ENCODE data around the gene CD3G. TPM values are rescaled to one million over a fixed set of nuclear protein-coding genes. Genes with fewer than 3 reads are reported as not detected.

The CD3G gene
- total and polyA plus RNA-seq, 9 of the 15 experiments (the other 6 are each of a cell fraction or from before 2014, with no cell fraction given): 0.30 to 1.7 (median 0.47) TPM

DNA sequence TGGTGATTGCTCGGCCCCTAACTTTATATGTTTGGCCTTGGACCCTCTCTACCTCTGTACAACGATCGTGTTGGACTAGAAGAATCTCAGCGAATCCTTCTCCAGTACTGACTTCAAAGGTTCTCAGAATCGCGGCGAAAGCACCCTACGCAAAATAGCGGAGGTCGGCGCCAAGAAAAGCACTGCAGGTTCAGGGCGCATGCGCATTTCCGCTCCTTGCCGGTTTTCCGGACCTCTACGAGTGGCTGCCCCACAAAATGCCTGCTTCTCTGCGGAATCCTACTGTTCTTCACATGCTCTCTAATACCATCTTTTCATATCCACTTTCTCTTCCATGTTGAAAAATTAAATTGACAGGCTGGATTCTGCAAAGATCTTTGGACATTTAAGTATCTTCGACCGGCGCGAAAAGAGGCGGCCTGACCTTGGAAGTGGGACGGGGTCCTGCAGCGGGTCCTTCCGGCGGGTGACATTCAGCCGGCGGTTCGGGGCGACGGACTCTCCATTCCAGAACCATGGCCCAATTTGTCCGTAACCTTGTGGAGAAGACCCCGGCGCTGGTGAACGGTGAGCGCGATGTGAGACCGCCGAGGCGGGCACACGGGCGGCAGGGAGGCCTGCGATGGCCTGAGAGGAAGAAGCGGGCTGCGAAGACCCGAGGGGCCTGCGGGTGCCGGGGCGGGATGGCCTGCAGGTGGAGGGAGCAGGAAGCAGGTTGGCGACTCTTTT is 57.2 kb downstream of the CD3G start, which contains the start of gene ATP5MG (continued):
- no peak; the same call in 1 of the 2 replicates for TF ChIP-seq NFATC3 (IDR thresholded peaks at IDR 0.05)
- no peak for TF ChIP-seq BDP1 (IDR thresholded peaks at IDR 0.05; ENCODE audit: insufficient read depth, insufficient read length)
- TF ChIP-seq, protein P1, sequence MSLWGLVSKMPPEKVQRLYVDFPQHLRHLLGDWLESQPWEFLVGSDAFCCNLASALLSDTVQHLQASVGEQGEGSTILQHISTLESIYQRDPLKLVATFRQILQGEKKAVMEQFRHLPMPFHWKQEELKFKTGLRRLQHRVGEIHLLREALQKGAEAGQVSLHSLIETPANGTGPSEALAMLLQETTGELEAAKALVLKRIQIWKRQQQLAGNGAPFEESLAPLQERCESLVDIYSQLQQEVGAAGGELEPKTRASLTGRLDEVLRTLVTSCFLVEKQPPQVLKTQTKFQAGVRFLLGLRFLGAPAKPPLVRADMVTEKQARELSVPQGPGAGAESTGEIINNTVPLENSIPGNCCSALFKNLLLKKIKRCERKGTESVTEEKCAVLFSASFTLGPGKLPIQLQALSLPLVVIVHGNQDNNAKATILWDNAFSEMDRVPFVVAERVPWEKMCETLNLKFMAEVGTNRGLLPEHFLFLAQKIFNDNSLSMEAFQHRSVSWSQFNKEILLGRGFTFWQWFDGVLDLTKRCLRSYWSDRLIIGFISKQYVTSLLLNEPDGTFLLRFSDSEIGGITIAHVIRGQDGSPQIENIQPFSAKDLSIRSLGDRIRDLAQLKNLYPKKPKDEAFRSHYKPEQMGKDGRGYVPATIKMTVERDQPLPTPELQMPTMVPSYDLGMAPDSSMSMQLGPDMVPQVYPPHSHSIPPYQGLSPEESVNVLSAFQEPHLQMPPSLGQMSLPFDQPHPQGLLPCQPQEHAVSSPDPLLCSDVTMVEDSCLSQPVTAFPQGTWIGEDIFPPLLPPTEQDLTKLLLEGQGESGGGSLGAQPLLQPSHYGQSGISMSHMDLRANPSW (CRISPR knock-in tag; IDR thresholded peaks at IDR 0.05): no peak
- no peak for TF ChIP-seq U2AF1 (optimal IDR thresholded peaks at IDR 0.05; ENCODE audit: low read depth, low read length)
- TF ChIP-seq, protein P2, sequence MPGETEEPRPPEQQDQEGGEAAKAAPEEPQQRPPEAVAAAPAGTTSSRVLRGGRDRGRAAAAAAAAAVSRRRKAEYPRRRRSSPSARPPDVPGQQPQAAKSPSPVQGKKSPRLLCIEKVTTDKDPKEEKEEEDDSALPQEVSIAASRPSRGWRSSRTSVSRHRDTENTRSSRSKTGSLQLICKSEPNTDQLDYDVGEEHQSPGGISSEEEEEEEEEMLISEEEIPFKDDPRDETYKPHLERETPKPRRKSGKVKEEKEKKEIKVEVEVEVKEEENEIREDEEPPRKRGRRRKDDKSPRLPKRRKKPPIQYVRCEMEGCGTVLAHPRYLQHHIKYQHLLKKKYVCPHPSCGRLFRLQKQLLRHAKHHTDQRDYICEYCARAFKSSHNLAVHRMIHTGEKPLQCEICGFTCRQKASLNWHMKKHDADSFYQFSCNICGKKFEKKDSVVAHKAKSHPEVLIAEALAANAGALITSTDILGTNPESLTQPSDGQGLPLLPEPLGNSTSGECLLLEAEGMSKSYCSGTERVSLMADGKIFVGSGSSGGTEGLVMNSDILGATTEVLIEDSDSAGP (CRISPR knock-in tag; IDR thresholded peaks at IDR 0.05): no peak
- no peak for TF ChIP-seq CHD4 (IDR thresholded peaks at IDR 0.05; ENCODE audit: insufficient read depth, insufficient replicate concordance, low read depth, low read length, poor library complexity, severe bottlenecking)
- TF ChIP-seq, protein P3, sequence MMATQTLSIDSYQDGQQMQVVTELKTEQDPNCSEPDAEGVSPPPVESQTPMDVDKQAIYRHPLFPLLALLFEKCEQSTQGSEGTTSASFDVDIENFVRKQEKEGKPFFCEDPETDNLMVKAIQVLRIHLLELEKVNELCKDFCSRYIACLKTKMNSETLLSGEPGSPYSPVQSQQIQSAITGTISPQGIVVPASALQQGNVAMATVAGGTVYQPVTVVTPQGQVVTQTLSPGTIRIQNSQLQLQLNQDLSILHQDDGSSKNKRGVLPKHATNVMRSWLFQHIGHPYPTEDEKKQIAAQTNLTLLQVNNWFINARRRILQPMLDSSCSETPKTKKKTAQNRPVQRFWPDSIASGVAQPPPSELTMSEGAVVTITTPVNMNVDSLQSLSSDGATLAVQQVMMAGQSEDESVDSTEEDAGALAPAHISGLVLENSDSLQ (IDR thresholded peaks at IDR 0.05): no peak; the same call in 1 of the 2 replicates
- no peak for TF ChIP-seq MYNN (IDR thresholded peaks at IDR 0.05)
- TF ChIP-seq MYNN (CRISPR knock-in tag; IDR thresholded peaks at IDR 0.05): no peak
- TF ChIP-seq SRF (CRISPR knock-in tag; IDR thresholded peaks at IDR 0.05): peak in 1 of 2 experiments; percentile 43; a peak in 1 of 4 replicates
- TF ChIP-seq, protein P4, sequence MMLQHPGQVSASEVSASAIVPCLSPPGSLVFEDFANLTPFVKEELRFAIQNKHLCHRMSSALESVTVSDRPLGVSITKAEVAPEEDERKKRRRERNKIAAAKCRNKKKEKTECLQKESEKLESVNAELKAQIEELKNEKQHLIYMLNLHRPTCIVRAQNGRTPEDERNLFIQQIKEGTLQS (IDR thresholded peaks at IDR 0.05): no peak
- TF ChIP-seq, protein P4 (CRISPR knock-in tag; conservative IDR thresholded peaks at IDR 0.05): no peak
- TF ChIP-seq, protein P5, sequence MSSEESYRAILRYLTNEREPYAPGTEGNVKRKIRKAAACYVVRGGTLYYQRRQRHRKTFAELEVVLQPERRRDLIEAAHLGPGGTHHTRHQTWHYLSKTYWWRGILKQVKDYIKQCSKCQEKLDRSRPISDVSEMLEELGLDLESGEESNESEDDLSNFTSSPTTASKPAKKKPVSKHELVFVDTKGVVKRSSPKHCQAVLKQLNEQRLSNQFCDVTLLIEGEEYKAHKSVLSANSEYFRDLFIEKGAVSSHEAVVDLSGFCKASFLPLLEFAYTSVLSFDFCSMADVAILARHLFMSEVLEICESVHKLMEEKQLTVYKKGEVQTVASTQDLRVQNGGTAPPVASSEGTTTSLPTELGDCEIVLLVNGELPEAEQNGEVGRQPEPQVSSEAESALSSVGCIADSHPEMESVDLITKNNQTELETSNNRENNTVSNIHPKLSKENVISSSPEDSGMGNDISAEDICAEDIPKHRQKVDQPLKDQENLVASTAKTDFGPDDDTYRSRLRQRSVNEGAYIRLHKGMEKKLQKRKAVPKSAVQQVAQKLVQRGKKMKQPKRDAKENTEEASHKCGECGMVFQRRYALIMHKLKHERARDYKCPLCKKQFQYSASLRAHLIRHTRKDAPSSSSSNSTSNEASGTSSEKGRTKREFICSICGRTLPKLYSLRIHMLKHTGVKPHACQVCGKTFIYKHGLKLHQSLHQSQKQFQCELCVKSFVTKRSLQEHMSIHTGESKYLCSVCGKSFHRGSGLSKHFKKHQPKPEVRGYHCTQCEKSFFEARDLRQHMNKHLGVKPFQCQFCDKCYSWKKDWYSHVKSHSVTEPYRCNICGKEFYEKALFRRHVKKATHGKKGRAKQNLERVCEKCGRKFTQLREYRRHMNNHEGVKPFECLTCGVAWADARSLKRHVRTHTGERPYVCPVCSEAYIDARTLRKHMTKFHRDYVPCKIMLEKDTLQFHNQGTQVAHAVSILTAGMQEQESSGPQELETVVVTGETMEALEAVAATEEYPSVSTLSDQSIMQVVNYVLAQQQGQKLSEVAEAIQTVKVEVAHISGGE (CRISPR knock-in tag; IDR thresholded peaks at IDR 0.05): peak in 1 of 3 experiments; percentile 75; a peak in 2 of 6 replicates
- no peak for TF ChIP-seq ZBTB17 (CRISPR knock-in tag; IDR thresholded peaks at IDR 0.05)
